Measurements from ENCODE around the gene MOGAT2.

MOGAT2 gene

DNA sequence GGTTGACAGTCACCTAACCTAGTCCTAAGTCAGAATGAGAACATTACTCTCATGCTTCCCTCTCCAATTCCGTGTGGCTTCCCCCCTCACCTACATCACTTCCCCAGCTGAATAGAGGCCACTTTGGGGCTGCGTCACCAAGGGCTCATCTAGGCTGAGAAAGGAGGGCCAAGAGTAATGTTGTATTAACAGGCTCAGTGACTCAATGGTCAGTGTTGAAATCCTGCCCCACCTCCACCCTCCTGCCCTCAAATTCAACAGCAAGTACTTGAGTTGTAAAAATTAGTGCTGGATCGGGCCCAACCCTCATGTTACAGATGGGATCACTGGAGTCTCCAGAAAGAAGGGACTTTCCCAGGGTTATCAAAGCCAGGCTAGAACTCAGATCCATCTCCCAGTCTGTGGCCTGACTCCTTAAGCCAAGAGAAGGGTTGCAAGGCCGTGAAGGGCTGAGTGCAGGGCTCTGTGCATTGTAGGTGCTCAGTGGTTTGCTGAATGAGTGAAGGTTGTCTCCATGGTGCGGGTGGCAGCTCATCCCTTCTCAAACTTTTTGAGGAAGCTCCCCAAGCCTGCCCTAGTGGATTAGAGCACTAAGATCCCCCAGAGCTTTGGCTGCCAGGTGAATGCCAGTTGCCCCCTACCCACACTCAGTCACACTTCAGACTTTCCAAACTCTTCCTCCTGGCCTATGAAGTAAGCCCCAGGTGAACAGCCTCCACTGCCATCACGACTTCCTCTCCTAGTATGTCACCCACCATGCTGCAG lies 54.2 kb downstream of the MOGAT2 start:
- TF ChIP-seq PPARA (CRISPR knock-in tag; IDR thresholded peaks at IDR 0.05; ENCODE audit: borderline replicate concordance) (no peak), OSR1 (CRISPR knock-in tag; IDR thresholded peaks at IDR 0.05) (no peak), CSDC2 (CRISPR knock-in tag; IDR thresholded peaks at IDR 0.05) (no peak), ZC3H10 (CRISPR knock-in tag; IDR thresholded peaks at IDR 0.05) (no peak), RARB (CRISPR knock-in tag; IDR thresholded peaks at IDR 0.05) (no peak), ZNF8 (CRISPR knock-in tag; IDR thresholded peaks at IDR 0.05) (no peak), SNAI2 (CRISPR knock-in tag; IDR thresholded peaks at IDR 0.05) (no peak), ARNTL (CRISPR knock-in tag; IDR thresholded peaks at IDR 0.05; ENCODE audit: borderline replicate concordance, low read depth) (no peak)
- TF ChIP-seq, protein P1, sequence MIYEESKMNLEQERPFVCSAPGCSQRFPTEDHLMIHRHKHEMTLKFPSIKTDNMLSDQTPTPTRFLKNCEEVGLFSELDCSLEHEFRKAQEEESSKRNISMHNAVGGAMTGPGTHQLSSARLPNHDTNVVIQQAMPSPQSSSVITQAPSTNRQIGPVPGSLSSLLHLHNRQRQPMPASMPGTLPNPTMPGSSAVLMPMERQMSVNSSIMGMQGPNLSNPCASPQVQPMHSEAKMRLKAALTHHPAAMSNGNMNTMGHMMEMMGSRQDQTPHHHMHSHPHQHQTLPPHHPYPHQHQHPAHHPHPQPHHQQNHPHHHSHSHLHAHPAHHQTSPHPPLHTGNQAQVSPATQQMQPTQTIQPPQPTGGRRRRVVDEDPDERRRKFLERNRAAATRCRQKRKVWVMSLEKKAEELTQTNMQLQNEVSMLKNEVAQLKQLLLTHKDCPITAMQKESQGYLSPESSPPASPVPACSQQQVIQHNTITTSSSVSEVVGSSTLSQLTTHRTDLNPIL (CRISPR knock-in tag; IDR thresholded peaks at IDR 0.05; ENCODE audit: low read depth) = no peak
- TF ChIP-seq, protein P2, sequence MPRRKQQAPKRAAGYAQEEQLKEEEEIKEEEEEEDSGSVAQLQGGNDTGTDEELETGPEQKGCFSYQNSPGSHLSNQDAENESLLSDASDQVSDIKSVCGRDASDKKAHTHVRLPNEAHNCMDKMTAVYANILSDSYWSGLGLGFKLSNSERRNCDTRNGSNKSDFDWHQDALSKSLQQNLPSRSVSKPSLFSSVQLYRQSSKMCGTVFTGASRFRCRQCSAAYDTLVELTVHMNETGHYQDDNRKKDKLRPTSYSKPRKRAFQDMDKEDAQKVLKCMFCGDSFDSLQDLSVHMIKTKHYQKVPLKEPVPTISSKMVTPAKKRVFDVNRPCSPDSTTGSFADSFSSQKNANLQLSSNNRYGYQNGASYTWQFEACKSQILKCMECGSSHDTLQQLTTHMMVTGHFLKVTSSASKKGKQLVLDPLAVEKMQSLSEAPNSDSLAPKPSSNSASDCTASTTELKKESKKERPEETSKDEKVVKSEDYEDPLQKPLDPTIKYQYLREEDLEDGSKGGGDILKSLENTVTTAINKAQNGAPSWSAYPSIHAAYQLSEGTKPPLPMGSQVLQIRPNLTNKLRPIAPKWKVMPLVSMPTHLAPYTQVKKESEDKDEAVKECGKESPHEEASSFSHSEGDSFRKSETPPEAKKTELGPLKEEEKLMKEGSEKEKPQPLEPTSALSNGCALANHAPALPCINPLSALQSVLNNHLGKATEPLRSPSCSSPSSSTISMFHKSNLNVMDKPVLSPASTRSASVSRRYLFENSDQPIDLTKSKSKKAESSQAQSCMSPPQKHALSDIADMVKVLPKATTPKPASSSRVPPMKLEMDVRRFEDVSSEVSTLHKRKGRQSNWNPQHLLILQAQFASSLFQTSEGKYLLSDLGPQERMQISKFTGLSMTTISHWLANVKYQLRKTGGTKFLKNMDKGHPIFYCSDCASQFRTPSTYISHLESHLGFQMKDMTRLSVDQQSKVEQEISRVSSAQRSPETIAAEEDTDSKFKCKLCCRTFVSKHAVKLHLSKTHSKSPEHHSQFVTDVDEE (CRISPR knock-in tag; IDR thresholded peaks at IDR 0.05) = no peak

DNA sequence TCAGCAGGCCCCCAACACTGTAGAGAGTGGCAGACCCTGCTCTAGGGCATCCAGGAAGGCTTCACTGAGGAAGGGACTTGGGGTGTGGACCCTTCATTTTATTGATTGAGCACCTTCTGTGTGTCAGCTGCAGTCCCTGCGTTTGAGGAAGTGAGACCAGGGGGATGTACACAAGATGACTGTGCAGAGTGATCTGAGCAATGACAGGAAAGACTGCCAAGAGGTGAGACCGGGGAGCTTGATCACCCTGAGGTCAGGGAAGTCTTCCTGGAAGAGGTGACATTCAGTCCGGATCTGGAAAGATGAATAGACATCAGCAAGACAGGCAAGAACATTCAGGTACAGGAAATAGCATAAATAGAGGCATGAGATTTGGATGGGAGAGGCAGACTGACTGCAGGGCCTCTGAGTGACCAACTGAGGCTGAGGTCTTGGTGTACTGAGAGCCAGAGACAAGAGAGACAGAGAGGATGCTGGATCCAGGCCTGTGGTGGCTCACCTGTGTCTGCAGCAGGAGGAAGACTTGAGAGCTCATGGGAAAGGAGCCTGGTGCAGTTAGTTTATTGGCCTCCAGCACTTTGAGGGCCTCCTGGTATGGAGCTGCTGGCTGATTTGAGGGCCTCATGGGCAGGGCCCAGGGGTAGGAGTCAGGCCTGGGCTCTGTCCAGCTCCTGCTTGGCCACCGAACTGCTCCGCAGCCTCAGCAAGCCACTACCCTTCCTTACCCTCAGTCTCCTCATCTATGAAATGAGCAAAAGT lies 56.1 kb downstream of the MOGAT2 start:
- no peak for ATAC-seq
- TF ChIP-seq PPARA (CRISPR knock-in tag; IDR thresholded peaks at IDR 0.05; ENCODE audit: borderline replicate concordance) (no peak), SNAI2 (CRISPR knock-in tag; IDR thresholded peaks at IDR 0.05) (no peak), OSR1 (CRISPR knock-in tag; IDR thresholded peaks at IDR 0.05) (no peak), TCF4 (CRISPR knock-in tag; IDR thresholded peaks at IDR 0.05; ENCODE audit: borderline replicate concordance) (no peak), ZNF565 (CRISPR knock-in tag; conservative IDR thresholded peaks at IDR 0.05; ENCODE audit: low read depth) (no peak), ISL1 (CRISPR knock-in tag; IDR thresholded peaks at IDR 0.05) (no peak), ZNF8 (CRISPR knock-in tag; IDR thresholded peaks at IDR 0.05) (no peak), ESRRG (CRISPR knock-in tag; IDR thresholded peaks at IDR 0.05) (no peak), TOX (CRISPR knock-in tag; IDR thresholded peaks at IDR 0.05; ENCODE audit: borderline replicate concordance) (no peak), ZC3H10 (CRISPR knock-in tag; IDR thresholded peaks at IDR 0.05) (no peak), BACH2 (CRISPR knock-in tag; IDR thresholded peaks at IDR 0.05; ENCODE audit: borderline replicate concordance) (no peak), ZFP3 (CRISPR knock-in tag; IDR thresholded peaks at IDR 0.05) (no peak), GLIS3 (CRISPR knock-in tag; IDR thresholded peaks at IDR 0.05) (no peak)
- TF ChIP-seq, protein P2 (CRISPR knock-in tag; IDR thresholded peaks at IDR 0.05) = no peak
- TF ChIP-seq, protein P3, sequence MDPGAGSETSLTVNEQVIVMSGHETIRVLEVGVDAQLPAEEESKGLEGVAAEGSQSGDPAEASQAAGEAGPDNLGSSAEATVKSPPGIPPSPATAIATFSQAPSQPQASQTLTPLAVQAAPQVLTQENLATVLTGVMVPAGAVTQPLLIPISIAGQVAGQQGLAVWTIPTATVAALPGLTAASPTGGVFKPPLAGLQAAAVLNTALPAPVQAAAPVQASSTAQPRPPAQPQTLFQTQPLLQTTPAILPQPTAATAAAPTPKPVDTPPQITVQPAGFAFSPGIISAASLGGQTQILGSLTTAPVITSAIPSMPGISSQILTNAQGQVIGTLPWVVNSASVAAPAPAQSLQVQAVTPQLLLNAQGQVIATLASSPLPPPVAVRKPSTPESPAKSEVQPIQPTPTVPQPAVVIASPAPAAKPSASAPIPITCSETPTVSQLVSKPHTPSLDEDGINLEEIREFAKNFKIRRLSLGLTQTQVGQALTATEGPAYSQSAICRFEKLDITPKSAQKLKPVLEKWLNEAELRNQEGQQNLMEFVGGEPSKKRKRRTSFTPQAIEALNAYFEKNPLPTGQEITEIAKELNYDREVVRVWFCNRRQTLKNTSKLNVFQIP (CRISPR knock-in tag; IDR thresholded peaks at IDR 0.05; ENCODE audit: borderline replicate concordance, low read depth) = no peak
- TF ChIP-seq, protein P1 (CRISPR knock-in tag; IDR thresholded peaks at IDR 0.05; ENCODE audit: low read depth) = no peak
- TF ChIP-seq, protein P4, sequence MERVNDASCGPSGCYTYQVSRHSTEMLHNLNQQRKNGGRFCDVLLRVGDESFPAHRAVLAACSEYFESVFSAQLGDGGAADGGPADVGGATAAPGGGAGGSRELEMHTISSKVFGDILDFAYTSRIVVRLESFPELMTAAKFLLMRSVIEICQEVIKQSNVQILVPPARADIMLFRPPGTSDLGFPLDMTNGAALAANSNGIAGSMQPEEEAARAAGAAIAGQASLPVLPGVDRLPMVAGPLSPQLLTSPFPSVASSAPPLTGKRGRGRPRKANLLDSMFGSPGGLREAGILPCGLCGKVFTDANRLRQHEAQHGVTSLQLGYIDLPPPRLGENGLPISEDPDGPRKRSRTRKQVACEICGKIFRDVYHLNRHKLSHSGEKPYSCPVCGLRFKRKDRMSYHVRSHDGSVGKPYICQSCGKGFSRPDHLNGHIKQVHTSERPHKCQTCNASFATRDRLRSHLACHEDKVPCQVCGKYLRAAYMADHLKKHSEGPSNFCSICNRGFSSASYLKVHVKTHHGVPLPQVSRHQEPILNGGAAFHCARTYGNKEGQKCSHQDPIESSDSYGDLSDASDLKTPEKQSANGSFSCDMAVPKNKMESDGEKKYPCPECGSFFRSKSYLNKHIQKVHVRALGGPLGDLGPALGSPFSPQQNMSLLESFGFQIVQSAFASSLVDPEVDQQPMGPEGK (CRISPR knock-in tag; IDR thresholded peaks at IDR 0.05; ENCODE audit: borderline replicate concordance) = no peak

More for the DNA sequence above, 54.2 kb downstream of the MOGAT2 start:
- no peak for ATAC-seq

Data from SK-N-SH treated with all-trans-retinoic acid at 6 μM for 48 hours (cell line).